ENCODE results near the gene RPL10A.
A peak's percentile ranks its signal among the peaks of the same experiment; 100 is the strongest.

The RPL10A gene

GRCh38 chr6:35449287-35449881, 18.8 kb upstream of the RPL10A start:
- DNase-seq = peak; percentile 73

GRCh38 chr6:35451354-35452182, 16.6 kb upstream of the RPL10A start:
- DNase-seq = no peak

GRCh38 chr6:35452183-35453090, 15.8 kb upstream of the RPL10A start, which contains the start of gene FANCE:
TSS of gene FANCE (plus strand) at chr6:35452338. CDS start at chr6:35452546, 208 bp downstream.
- DNase-seq = peak; percentile 89

GRCh38 chr6:35453236-35453635, 15.0 kb upstream of the RPL10A start:
- no peak for DNase-seq

- no peak for DNase-seq
Observed at GRCh38 chr6:35454391-35455110, 13.7 kb upstream of the RPL10A start.

- no peak for DNase-seq
Observed at GRCh38 chr6:35457907-35458306, 10.3 kb upstream of the RPL10A start.

GRCh38 chr6:35461270-35461669, 6.9 kb upstream of the RPL10A start:
- DNase-seq = no peak

GRCh38 chr6:35463292-35463691, 4.9 kb upstream of the RPL10A start:
- DNase-seq = no peak

- DNase-seq = no peak
Observed at GRCh38 chr6:35465646-35466045, 2.6 kb upstream of the RPL10A start.

GRCh38 chr6:35468980-35469750, 964 bp downstream of the RPL10A start:
- peak; percentile 42 for DNase-seq

- no peak for DNase-seq
Observed at GRCh38 chr6:35469751-35470662, 1.8 kb downstream of the RPL10A start.

GRCh38 chr6:35470663-35471120, 2.5 kb downstream of the RPL10A start:
- DNase-seq = no peak

GRCh38 chr6:35471836-35472345, 3.7 kb downstream of the RPL10A start:
- DNase-seq = no peak

- no peak for DNase-seq
Observed at GRCh38 chr6:35473075-35473849, 5.1 kb downstream of the RPL10A start.

GRCh38 chr6:35473850-35474130, 5.6 kb downstream of the RPL10A start:
- DNase-seq = no peak

- no peak for DNase-seq
Observed at GRCh38 chr6:35474131-35474941, 6.1 kb downstream of the RPL10A start.

- DNase-seq = no peak
Observed at GRCh38 chr6:35474942-35475570, 6.9 kb downstream of the RPL10A start.

GRCh38 chr6:35475573-35475972, 7.4 kb downstream of the RPL10A start:
- no peak for DNase-seq

Measured in COR-L47 (cell line).